Activated CD4-positive, CD25-positive, alpha-beta regulatory T cell treated with anti-CD3 and anti-CD28 coated beads, Interleukin-2, amount 50 U/mL, for 72 hours (primary cell): ENCODE results near the gene FLRT2.

Experiments
- DNase-seq: peaks from one replicate; pipeline ENCODE4 v3.0.0; 2021

FLRT2 gene

GRCh38 chr14:85601246-85601645 is 71.3 kb downstream of the FLRT2 start:
- no peak for DNase-seq

- DNase-seq, result no peak
Observed at GRCh38 chr14:85601690-85602089, 71.7 kb downstream of the FLRT2 start.

GRCh38 chr14:85602345-85602744 is 72.4 kb downstream of the FLRT2 start:
- no peak for DNase-seq

- DNase-seq, result no peak
Observed at GRCh38 chr14:85604021-85604420, 74.1 kb downstream of the FLRT2 start.

DNA sequence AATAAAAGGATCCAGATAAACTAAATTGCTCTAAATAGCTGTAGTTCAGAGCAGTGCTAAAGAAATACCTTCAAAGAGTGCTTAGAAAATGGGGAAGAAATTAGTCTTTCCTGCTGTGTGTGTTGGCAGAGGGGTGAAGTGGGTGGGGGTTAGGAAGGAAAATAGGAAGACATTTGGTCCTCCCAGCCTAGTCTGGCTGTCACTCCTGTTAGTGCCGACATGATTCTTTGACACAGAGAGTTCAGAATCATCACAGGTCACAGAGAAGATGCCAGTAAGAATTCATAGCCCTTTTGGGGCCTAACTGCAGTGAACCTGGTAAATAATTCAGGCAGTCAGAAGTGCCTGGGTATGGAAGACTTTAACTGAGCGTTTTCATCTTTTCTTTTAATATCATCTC is 74.8 kb downstream of the FLRT2 start:
- no peak for DNase-seq

GRCh38 chr14:85607651-85608081 is 77.7 kb downstream of the FLRT2 start:
- DNase-seq, result no peak

- DNase-seq, result no peak
Observed at GRCh38 chr14:85613496-85613895, 83.6 kb downstream of the FLRT2 start.

GRCh38 chr14:85616386-85616885 is 86.5 kb downstream of the FLRT2 start:
- DNase-seq, result no peak

DNA sequence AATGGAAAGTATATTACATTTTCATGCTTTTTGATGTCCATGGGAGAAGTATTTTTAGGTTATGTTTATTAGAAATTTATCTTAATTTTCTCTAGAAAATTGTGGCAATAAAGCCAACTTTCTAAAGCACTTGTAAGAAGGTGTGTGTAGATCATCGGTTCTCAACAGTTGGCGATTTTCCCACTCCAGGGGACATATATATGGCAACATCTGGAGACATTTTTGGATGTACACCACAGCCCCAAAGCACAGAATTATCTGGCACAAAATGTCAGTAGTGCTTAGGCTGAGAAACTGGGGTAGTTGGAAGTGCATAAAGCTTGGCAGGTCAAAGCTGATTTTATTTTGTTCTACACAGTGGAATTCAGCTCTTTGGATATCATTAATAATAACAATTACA is 86.9 kb downstream of the FLRT2 start:
- no peak for DNase-seq

GRCh38 chr14:85617791-85618190 is 87.8 kb downstream of the FLRT2 start:
- DNase-seq, result no peak

- DNase-seq, result no peak
Observed at GRCh38 chr14:85618390-85618789, 88.4 kb downstream of the FLRT2 start.

- no peak for DNase-seq
Observed at GRCh38 chr14:85618978-85619377, 89.0 kb downstream of the FLRT2 start.

DNA sequence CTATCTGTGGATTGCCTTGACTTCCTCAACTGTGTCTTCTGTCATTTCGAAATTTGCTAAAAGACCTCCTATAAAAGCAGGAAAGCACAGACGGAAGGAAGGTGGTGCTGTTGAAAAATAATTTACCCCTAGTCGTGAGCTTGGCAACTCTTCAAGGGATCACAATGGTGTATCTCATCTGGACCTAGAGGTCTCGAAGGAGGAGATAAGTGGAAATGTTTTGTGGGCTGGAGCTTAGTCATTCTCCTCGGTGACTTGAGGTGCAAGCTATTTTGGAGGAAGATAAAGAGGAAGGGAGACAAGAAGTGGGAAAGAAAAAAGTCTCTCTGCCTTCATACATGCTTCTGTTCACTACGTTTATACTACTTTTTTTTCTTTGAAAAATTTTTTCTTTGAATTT is 89.9 kb downstream of the FLRT2 start:
- no peak for DNase-seq

- no peak for DNase-seq
Observed at GRCh38 chr14:85620947-85621346, 91.0 kb downstream of the FLRT2 start.

DNA sequence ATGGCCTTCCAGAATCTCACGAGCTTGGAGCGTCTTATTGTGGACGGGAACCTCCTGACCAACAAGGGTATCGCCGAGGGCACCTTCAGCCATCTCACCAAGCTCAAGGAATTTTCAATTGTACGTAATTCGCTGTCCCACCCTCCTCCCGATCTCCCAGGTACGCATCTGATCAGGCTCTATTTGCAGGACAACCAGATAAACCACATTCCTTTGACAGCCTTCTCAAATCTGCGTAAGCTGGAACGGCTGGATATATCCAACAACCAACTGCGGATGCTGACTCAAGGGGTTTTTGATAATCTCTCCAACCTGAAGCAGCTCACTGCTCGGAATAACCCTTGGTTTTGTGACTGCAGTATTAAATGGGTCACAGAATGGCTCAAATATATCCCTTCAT is 92.2 kb downstream of the FLRT2 start:
- DNase-seq, result no peak

- DNase-seq, result no peak
Observed at GRCh38 chr14:85622986-85623685, 93.2 kb downstream of the FLRT2 start.

DNA sequence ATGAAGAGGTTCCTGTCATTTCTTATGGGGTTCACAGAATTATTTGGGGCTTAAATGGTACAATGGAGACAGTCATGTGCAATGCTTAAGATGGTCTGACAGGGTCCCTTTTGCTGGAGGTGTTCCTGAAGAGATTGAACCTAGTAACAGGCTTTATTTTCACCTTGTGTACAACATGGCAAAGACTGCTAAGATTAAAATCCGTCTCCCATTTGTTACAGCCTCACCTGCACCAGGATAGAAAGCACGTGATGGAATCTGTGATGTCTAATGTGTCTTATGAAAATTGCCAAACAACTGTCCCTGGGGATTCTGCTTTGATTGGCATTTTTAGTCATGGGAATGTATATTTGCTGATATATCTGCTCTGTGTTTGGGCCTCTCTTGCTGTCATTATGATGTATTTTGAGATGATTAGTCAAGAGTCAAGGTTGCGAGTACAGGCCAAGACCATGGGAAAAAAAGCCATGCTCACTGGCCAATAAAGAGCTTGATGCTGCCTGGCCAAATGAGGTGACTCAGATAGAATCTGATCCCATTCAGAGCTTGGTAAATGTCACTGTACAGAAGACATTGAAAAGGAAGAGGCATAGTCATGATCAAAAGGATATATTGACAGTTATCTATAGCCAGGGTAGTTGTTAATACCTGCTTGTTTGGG is 96.1 kb downstream of the FLRT2 start:
- no peak for DNase-seq

DNA sequence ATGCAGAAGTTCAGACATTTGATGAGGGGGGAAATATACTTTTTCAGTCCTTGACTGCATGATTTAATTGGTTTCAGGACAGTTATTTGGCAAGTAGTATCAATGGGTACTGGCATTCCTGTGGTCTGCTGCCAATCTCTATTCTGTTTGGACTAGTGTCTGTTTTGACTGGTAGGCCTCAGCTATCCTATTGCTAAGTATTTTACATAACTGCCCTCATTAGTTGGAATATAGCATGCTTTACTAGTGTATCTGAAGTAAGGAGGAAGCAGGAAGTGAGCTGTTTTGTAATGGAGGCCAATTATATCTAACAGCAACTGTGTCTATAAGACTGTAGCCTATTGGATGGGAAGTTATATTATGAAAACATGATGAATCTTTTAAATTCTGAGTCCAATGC is 104.3 kb downstream of the FLRT2 start:
- DNase-seq, result no peak

- DNase-seq, result no peak
Observed at GRCh38 chr14:85644211-85644610, 114.3 kb downstream of the FLRT2 start.

DNA sequence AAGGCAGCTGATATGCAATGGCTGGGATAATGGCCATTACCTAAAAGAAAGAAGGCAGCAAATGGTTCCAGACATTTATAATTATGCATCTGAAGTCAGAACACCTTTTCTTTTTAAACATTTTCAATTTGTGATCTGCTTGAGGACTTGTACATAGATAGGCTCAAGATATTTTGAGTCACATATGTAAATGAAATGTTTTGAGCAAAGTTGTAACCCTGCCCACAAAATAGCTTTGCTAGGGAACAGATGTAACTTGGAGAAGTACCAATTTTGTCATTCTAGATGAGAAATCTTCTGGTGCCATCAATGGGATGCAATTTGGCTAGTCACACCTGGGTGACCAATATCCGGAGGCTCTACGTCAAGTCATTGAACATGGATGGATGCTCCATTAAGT is 123.1 kb downstream of the FLRT2 start:
- DNase-seq, result no peak

DNA sequence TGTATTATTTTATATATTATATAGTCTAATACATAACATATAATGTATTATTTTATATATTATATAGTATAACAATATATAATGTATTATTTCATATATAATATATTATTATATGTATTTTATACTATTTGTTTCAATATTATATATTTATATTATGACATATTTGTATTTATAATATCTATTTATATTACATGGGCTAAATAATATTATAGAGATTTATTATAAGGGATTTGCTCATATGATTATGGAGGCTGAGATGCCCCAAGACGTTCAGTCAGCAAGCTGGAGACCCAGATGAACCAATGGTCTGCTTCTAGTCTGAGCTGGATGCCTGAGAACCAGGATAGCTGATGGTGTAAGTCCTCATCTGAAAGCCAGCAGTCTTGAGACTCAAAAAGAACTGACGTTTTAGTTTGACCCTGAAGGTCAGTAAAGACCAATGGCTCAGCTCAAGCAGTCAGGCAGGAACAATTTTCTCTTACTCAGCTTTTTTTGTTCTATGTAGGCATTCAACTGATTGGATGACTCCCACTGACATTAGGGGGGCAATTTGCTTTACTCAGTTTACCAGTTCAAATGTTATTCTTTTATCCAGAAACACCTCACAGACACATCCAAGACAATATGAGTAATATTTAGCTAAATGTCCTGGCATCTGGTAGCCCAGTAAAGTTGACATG is 130.4 kb downstream of the FLRT2 start:
- DNase-seq, result no peak

- no peak for DNase-seq
Observed at GRCh38 chr14:85662096-85662495, 132.2 kb downstream of the FLRT2 start.

GRCh38 chr14:85663256-85663655 is 133.3 kb downstream of the FLRT2 start:
- no peak for DNase-seq

- DNase-seq, result no peak
Observed at GRCh38 chr14:85663667-85664066, 133.7 kb downstream of the FLRT2 start.
